ENCODE measurements around the gene MYO5A. TPM values are rescaled to one million over a fixed set of nuclear protein-coding genes. Genes with fewer than 3 reads are reported as not detected.

Gene MYO5A
- polyA plus RNA-seq, 3 donors, result 6.9 to 33.5 (median 16.6) TPM

GRCh38 chr15:52258461-52258860 is 270.2 kb downstream of the MYO5A start:
- Histone ChIP-seq H3K27ac (ENCODE audit: low read depth in 1 of 2, low read length in 2 of 2) (no peak overlapping the region), H3K4me1 (ENCODE audit: control insufficient read depth in 1 of 2, insufficient read depth in 2 of 2, low read length in 2 of 2) (peaks cover 22 to 31% of the 10 kb centered on the region in 2 donors), H3K4me2 (replicated peaks; ENCODE audit: extremely low read depth, low read length, poor library complexity, severe bottlenecking) (no peak overlapping the region), H3K79me2 (ENCODE audit: insufficient read depth, low read length) (no peaks in the 10 kb centered on the region), H4K20me1 (ENCODE audit: insufficient read depth, low read length) (no peaks in the 10 kb centered on the region), H3K9me3 (replicated peaks in 1 of 2; ENCODE audit: control insufficient read depth in 1 of 2, insufficient read depth in 1 of 2, low read length in 2 of 2) (no peaks in the 10 kb centered on the region), H3K36me3 (replicated peaks in 1 of 2; ENCODE audit: control insufficient read depth in 1 of 2, insufficient read depth in 2 of 2, low read length in 2 of 2) (no peaks in the 10 kb centered on the region), H3K9ac (ENCODE audit: insufficient read depth, low read length, poor library complexity, severe bottlenecking) (no peak overlapping the region), H2AFZ (ENCODE audit: insufficient read depth, low read depth, low read length, poor library complexity, severe bottlenecking) (no peak overlapping the region), H3K4me3 (replicated peaks in 1 of 3; ENCODE audit: low read depth in 2 of 3, low read length in 3 of 3) (no peak overlapping the region), H3K27me3 (ENCODE audit: control insufficient read depth in 2 of 2, insufficient read depth in 2 of 2, low read length in 2 of 2) (no peaks in the 10 kb centered on the region)
- DNase-seq, result no peak
- peaks cover 0 to 2% (median 0%) of the 10 kb centered on the region in 7 donors for H3K9me3 Mint-ChIP-seq
- WGBS (ENCODE audit: insufficient coverage), result 100% methylated on average over 4 of the region's 5 CpGs
- TF ChIP-seq, protein P1, sequence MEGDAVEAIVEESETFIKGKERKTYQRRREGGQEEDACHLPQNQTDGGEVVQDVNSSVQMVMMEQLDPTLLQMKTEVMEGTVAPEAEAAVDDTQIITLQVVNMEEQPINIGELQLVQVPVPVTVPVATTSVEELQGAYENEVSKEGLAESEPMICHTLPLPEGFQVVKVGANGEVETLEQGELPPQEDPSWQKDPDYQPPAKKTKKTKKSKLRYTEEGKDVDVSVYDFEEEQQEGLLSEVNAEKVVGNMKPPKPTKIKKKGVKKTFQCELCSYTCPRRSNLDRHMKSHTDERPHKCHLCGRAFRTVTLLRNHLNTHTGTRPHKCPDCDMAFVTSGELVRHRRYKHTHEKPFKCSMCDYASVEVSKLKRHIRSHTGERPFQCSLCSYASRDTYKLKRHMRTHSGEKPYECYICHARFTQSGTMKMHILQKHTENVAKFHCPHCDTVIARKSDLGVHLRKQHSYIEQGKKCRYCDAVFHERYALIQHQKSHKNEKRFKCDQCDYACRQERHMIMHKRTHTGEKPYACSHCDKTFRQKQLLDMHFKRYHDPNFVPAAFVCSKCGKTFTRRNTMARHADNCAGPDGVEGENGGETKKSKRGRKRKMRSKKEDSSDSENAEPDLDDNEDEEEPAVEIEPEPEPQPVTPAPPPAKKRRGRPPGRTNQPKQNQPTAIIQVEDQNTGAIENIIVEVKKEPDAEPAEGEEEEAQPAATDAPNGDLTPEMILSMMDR (IDR thresholded peaks at IDR 0.05), result no peak
- H3K4me3 Mint-ChIP-seq, result no peak overlapping the region
- H3K36me3 Mint-ChIP-seq, result no peaks in the 10 kb centered on the region
- H3K27ac Mint-ChIP-seq, result no peak overlapping the region
- H3K27me3 Mint-ChIP-seq (ENCODE audit: low read depth in 3 of 3), result peaks cover 0 to 3% (median 1%) of the 10 kb centered on the region in 3 donors
- intact Hi-C loops (cut with micrococcal nuclease), result loop anchor here in 1 of 2 donors (5.0 kb wide), 1 partner anchor 479 kb away; no protein-coding TSS in a partner anchor
- H3K4me1 Mint-ChIP-seq, result peaks cover 28% of the 10 kb centered on the region

- Mint-ChIP-seq H3K27ac (no peak overlapping the region), H3K4me1 (peaks cover 32% of the 10 kb centered on the region), H3K4me3 (no peak overlapping the region), H3K36me3 (no peaks in the 10 kb centered on the region), H3K27me3 (ENCODE audit: low read depth in 3 of 3) (peaks cover 0 to 4% (median 1%) of the 10 kb centered on the region in 3 donors), H3K9me3 (peaks cover 0 to 2% (median 0%) of the 10 kb centered on the region in 7 donors)
- Histone ChIP-seq H3K79me2 (ENCODE audit: insufficient read depth, low read length) (no peaks in the 10 kb centered on the region), H2AFZ (ENCODE audit: insufficient read depth, low read depth, low read length, poor library complexity, severe bottlenecking) (no peak overlapping the region), H3K4me3 (replicated peaks in 1 of 3; ENCODE audit: low read depth in 2 of 3, low read length in 3 of 3) (no peak overlapping the region), H3K4me2 (replicated peaks; ENCODE audit: extremely low read depth, low read length, poor library complexity, severe bottlenecking) (no peak overlapping the region), H4K20me1 (ENCODE audit: insufficient read depth, low read length) (no peaks in the 10 kb centered on the region), H3K9me3 (replicated peaks in 1 of 2; ENCODE audit: control insufficient read depth in 1 of 2, insufficient read depth in 1 of 2, low read length in 2 of 2) (no peaks in the 10 kb centered on the region), H3K4me1 (ENCODE audit: control insufficient read depth in 1 of 2, insufficient read depth in 2 of 2, low read length in 2 of 2) (peaks cover 25 to 36% of the 10 kb centered on the region in 2 donors), H3K27me3 (ENCODE audit: control insufficient read depth in 2 of 2, insufficient read depth in 2 of 2, low read length in 2 of 2) (no peaks in the 10 kb centered on the region), H3K36me3 (replicated peaks in 1 of 2; ENCODE audit: control insufficient read depth in 1 of 2, insufficient read depth in 2 of 2, low read length in 2 of 2) (no peaks in the 10 kb centered on the region), H3K9ac (ENCODE audit: insufficient read depth, low read length, poor library complexity, severe bottlenecking) (no peak overlapping the region), H3K27ac (ENCODE audit: low read depth in 1 of 2, low read length in 2 of 2) (no peak overlapping the region)
- 99% methylated on average over 5 of the region's 5 CpGs for WGBS (ENCODE audit: insufficient coverage)
- intact Hi-C loops (cut with micrococcal nuclease), result loop anchor here in 1 of 2 donors (5.0 kb wide), 1 partner anchor 480 kb away; no protein-coding TSS in a partner anchor
- no peak for DNase-seq
- TF ChIP-seq, protein P1 (IDR thresholded peaks at IDR 0.05), result no peak
Measured at GRCh38 chr15:52257734-52258062, 271.0 kb downstream of the MYO5A start.

Small RNA genes within 50 kb of the gene (small RNA-seq; reads per million reads assigned to genes)
- gene MIR1266 (ENCODE audit: insufficient read length, low read depth), result not detected

Other genes with a start within 250 kb of the MYO5A start
- under 1 TPM in 1 of 3 donors, not detected in 2; 0.20 TPM for gene MYO5C, start 233.1 kb downstream of the MYO5A start, polyA plus RNA-seq
- gene ARPP19, start 40.1 kb upstream of the MYO5A start, polyA plus RNA-seq, result 10 to 100 TPM; 26.2 to 48.3 (median 44.4) TPM
- gene ATOSA, start 150.5 kb upstream of the MYO5A start, polyA plus RNA-seq, result 10 to 100 TPM in 1 of 3 donors, 1 to 10 TPM in 2; 2.1 to 15.9 (median 3.5) TPM